ENCODE measurements around the gene SPZ1.
"Not testable (repeated sequence)": the region's sequence is repeated elsewhere in the genome, so short reads cannot be mapped to it uniquely, and the experiment has no call there.

The SPZ1 gene

GRCh38 chr5:80319702-80320101, at the start of gene SPZ1:
Gene SPZ1, plus strand, starts transcription at chr5:80320002. Its CDS starts 214 bp downstream, at chr5:80320216.
- DNase-seq (ENCODE audit: low spot score) = no peak

- DNase-seq (ENCODE audit: low spot score) = not testable (repeated sequence)
Measured at GRCh38 chr5:80270543-80270942, 49.3 kb upstream of the SPZ1 start.

- peak; percentile 21 for DNase-seq (ENCODE audit: low spot score)
Measured at GRCh38 chr5:80275347-80275746, 44.5 kb upstream of the SPZ1 start.

DNA sequence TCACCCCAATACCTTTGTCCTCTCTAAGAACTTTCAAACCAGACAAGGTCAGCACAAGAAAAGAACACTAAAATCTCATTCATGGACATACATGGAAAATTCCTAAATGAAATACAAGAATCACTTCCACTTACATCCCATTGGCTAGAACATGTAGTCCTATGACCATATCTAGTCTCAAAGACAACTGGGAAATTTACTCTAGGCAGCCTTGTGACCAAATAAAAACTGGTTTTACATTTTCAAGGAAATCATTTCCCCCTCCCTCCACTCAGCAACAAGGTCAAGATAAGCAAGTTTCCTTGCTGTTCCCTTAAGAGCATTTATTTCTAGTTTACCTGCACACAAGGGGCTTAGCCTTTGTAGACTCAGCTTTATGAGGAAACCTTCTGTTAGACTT, 43.6 kb upstream of the SPZ1 start:
- no peak for DNase-seq (ENCODE audit: low spot score)

- no peak for DNase-seq (ENCODE audit: low spot score)
Measured at GRCh38 chr5:80277191-80277590, 42.6 kb upstream of the SPZ1 start.

GRCh38 chr5:80282054-80282453, 37.7 kb upstream of the SPZ1 start:
- DNase-seq (ENCODE audit: low spot score) = no peak

GRCh38 chr5:80283360-80283759, 36.4 kb upstream of the SPZ1 start:
- no peak for DNase-seq (ENCODE audit: low spot score)

DNA sequence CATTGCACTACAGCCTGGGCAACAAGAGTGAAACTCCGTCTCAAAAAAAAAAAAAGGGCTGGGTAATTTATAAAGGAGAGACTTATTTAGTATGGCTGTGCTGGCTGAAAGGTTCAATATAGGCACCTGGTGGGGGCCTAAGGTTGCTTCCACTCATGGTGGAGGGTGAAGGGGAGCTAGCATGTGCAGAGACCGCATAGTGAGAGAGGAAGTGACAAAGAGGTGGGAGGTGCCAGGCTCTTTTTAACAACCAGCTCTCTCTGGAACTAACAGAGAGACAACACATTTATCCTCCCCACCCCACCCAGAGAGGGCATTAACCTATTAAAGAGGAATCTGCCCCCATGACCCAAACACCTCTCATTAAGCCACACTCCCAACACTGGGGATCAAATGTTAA, 35.1 kb upstream of the SPZ1 start:
- no peak for DNase-seq (ENCODE audit: low spot score)

- no peak for DNase-seq (ENCODE audit: low spot score)
Measured at GRCh38 chr5:80288177-80288576, 31.6 kb upstream of the SPZ1 start.

GRCh38 chr5:80289320-80289719, 30.5 kb upstream of the SPZ1 start:
- DNase-seq (ENCODE audit: low spot score) = no peak

DNA sequence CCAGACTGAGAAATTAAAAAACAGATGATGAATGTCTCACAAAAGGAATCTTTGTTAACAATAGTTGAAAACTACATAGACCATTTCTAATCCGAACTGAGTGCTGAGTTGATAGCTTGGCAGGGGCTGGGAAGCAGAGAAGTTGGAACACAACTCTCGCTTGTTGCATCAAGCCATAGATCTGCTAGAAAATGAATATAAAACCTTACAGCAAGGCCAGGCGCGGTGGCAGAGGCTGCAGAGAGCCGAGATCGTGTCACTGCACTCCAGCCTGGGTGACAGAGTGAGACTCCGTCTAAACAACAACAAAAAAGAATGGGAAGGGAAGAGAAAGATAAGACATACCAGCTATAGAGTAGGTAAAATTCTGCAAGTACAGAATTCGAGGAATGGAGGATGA, 28.0 kb upstream of the SPZ1 start:
- no peak for DNase-seq (ENCODE audit: low spot score)

DNA sequence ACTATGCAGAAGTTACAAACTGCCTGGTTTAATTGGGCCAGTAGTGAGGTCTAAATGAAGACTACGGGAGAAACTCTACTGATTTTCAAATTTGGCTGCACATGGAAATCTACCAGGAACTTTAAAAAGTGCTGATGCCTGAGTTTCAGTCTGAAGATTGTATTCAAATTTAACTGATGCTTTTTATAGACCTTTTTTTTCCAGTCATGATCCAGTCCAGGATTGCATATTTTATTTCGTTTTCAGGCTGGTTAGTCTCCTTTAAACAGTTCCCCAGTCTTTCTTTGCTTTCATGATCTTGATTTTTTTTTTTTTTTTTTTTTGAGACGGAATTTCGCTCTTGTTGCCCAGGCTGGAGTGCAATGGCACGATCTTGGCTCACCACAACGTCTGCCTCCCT, 23.7 kb upstream of the SPZ1 start:
- DNase-seq (ENCODE audit: low spot score) = no peak

GRCh38 chr5:80299601-80300000, 20.2 kb upstream of the SPZ1 start:
- no peak for DNase-seq (ENCODE audit: low spot score)

GRCh38 chr5:80300125-80300524, 19.7 kb upstream of the SPZ1 start:
- no peak for DNase-seq (ENCODE audit: low spot score)

DNA sequence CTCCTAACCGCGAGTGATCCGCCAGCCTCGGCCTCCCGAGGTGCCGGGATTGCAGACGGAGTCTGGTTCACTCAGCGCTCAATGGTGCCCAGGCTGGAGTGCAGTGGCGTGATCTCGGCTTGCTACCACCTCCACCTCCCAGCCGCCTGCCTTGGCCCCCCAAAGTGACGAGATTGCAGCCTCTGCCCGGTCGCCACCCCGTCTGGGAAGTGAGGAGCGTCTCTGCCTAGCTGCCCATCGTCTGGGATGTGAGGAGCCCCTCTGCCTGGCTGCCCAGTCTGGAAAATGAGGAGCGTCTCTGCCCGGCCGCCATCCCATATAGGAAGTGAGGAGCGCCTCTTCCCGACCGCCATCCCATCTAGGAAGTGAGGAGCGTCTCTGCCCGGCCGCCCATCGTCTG, 19.0 kb upstream of the SPZ1 start:
- not testable (repeated sequence) for DNase-seq (ENCODE audit: low spot score)

DNA sequence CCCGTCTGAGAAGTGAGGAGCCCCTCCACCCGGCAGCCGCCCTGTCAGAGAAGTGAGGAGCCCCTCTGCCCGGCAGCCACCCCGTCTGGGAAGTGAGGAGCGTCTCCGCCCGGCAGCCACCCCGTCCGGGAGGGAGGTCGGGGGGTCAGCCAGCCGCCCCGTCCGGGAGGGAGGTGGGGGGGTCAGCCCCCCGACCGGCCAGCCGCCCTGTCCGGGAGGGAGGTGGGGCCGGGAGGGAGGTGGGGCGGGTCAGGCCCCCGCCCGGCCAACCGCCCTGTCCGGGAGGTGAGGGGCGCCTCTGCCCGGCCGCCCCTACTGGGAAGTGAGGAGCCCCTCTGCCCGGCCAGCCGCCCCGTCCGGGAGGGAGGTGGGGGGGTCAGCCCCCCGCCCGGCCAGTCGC, 18.5 kb upstream of the SPZ1 start:
- not testable (repeated sequence) for DNase-seq (ENCODE audit: low spot score)

DNA sequence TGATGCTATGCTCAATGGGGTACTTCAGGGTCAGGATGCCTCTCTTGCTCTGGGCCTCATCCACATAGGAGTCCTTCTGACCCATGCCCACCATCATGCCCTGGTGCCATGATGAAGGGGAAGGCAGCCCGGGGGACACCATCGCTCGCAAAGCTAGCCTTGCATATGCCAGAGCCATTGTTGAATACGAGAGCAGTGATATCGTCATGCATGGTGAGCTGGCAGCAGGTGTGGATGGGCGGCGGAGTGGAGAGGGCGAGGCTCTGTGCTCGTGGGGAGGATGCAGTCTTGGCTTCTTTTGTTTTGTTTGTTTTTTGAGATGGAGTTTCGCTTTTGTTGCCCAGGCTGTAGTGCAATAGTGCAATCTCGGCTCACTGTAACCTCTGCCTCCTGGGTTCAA, 17.2 kb upstream of the SPZ1 start:
- no peak for DNase-seq (ENCODE audit: low spot score)

DNA sequence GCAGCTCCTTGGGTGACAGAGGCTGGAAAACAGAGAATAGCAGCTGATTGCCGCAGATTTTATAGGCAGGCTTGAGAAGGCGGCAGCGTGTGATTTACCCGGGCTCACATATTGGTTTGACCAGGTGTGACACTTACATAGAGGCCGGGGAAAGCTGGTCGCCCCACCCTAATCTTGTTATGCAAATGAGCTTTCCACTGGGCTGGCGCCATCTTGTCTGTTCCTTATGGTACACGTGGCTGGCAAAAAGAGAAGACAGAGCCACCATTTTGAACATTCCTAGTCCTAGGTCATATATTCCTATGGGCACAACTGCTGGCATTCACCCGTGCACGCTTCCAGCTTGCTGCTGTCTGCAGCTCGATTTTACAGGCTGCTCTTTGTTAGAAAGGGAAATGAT, 11.3 kb upstream of the SPZ1 start:
- DNase-seq (ENCODE audit: low spot score) = no peak

GRCh38 chr5:80309871-80310665, 9.7 kb upstream of the SPZ1 start:
- DNase-seq (ENCODE audit: low spot score) = no peak

DNA sequence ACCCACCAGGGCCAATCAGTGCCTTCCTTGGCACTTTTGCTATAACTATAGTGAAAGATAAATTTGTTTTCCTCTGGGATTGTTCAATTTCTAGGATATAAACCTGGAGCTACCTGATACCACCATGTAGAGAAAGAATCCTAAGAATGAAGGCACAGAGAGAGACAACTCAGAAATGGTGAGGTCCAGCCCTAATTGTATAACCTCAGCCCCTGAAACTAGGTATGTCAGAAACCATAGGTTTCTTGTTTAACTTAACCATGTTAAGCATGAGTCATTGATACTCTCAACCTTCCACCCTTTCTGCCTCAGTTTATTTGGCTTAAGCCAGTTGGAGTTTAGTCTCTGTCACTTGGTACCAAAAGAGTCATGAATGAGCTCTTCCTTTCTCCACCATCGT, 4.6 kb upstream of the SPZ1 start:
- DNase-seq (ENCODE audit: low spot score) = no peak

GRCh38 chr5:80318212-80318611, 1.6 kb upstream of the SPZ1 start:
- peak; percentile 12 for DNase-seq (ENCODE audit: low spot score)

DNA sequence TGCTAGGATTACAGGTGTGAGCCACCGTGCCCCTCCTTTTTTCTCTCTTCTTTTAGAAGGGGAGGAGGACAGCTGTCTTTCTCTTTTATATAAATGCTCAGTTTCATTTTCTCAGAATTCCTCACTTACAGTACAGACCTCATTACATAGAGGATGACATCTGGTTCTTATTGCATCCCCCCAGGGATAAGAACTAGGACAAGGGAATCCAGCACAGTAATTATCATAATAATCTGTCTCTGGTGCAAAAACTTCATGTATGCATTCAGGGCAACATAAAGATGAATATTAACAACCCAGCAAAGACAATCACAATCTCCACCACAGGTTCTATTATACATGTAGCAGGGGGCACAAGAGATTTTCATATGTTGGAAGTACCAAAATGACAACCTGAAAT, 5.1 kb downstream of the SPZ1 start:
- DNase-seq (ENCODE audit: low spot score) = no peak

- no peak for DNase-seq (ENCODE audit: low spot score)
Measured at GRCh38 chr5:80326468-80326867, 6.7 kb downstream of the SPZ1 start.

DNA sequence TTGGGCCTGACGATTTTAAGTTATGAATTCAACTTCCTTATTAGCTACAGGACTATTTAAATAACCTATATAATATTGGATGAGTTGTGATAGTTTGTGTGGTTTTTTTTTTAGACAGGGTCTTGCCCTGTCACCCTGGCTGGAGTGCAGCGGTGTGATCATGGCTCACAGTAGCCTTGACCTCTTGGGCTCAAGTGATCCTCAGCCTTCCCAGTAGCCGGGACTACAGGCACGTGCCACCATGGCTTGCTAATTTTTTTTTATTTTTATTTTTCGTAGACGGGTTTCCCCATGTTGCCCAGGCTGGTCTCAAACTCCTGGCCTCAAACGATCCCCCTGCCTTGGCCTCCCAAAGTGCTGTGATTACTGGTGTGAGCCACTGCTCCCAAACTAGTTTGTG, 17.6 kb downstream of the SPZ1 start:
- no peak for DNase-seq (ENCODE audit: low spot score)

All from hepatic stellate cell (primary cell).